IMR-90 (cell line): Measurements from ENCODE around the gene ERH. TPM values are rescaled to one million over a fixed set of nuclear protein-coding genes. Genes with fewer than 3 reads are reported as not detected.

ENCODE experiments used
- ATAC-seq: fragments of 200-7000 bp; cut with Tn5 transposase; 2 replicates; pipeline ENCODE4 v1.9.1; 2020; ENCODE audit warnings: low read depth, mild to moderate bottlenecking, moderate library complexity
- BruUV-seq: library from RNA; stranded (reverse); fragments of 400-500 nt; replicated peaks from 2 replicates; lab custom pipeline; 2021; lab: Mats Ljungman, UMichigan
- CTCF ChIA-PET: fragments of 300-600 bp; formaldehyde crosslinking; extraction: SDS; loops from one replicate; lab custom pipeline; 2021; ENCODE audit warnings: antibody characterized with exemption; lab: Yijun Ruan, JAX
- POLR2A ChIA-PET: fragments of 300-600 bp; sonication (Branson Sonifier 250); formaldehyde crosslinking; loops from one replicate; lab custom pipeline; 2022; ENCODE audit warnings: antibody characterized with exemption; ENCODE audit not compliant: unreplicated experiment; lab: Charles Lee
- DNase-seq: peaks from one replicate; pipeline ENCODE4 v3.0.0; 2013
- H2AFZ ChIP-seq: replicated peaks from 2 replicates; pipeline ENCODE3; 2013; ENCODE audit warnings: low read length, mild to moderate bottlenecking; ENCODE audit not compliant: poor library complexity
- H2AK5ac ChIP-seq: 2 replicates; pipeline ENCODE4 v1.6.1; 2013; ENCODE audit warnings: low read depth, low read length, inconsistent platforms
- H2AK9ac ChIP-seq: replicated peaks from 2 replicates; pipeline ENCODE3; 2013; ENCODE audit warnings: mild to moderate bottlenecking, low read depth, low read length, moderate library complexity; ENCODE audit not compliant: poor library complexity
- H2BK120ac ChIP-seq: 2 replicates; pipeline ENCODE4 v1.6.1; 2013; ENCODE audit warnings: low read depth, low read length, inconsistent platforms
- H2BK15ac ChIP-seq: 3 replicates; pipeline ENCODE4 v1.6.1; 2013; ENCODE audit warnings: low read depth, low read length, inconsistent platforms
- H2BK20ac ChIP-seq: 2 replicates; pipeline ENCODE4 v1.6.1; 2013; ENCODE audit warnings: low read depth, mild to moderate bottlenecking, inconsistent platforms, low read length, moderate library complexity
- H2BK5ac ChIP-seq: 2 replicates; pipeline ENCODE4 v1.6.1; 2013; ENCODE audit warnings: mild to moderate bottlenecking, low read depth, low read length, inconsistent platforms; ENCODE audit not compliant: poor library complexity, severe bottlenecking
- H3K14ac ChIP-seq: replicated peaks from 2 replicates; pipeline ENCODE4 v1.6.1; 2013; ENCODE audit warnings: low read depth, low read length, inconsistent platforms
- H3K18ac ChIP-seq: 2 replicates; pipeline ENCODE4 v1.6.1; 2013; ENCODE audit warnings: low read depth, low read length, control low read depth
- H3K23ac ChIP-seq: 2 replicates; pipeline ENCODE4 v1.6.1; 2013; ENCODE audit warnings: low read depth, low read length, inconsistent platforms
- H3K27ac ChIP-seq: 2 replicates; pipeline ENCODE4 v1.5.1; 2013; ENCODE audit warnings: mild to moderate bottlenecking, control low read depth, low read length; ENCODE audit not compliant: insufficient read depth
- H3K27me3 ChIP-seq: 2 replicates; pipeline ENCODE4 v1.6.1; 2013; ENCODE audit warnings: low read length; ENCODE audit not compliant: control insufficient read depth, insufficient read depth
- H3K36me3 ChIP-seq: 2 replicates; pipeline ENCODE4 v1.6.1; 2013; ENCODE audit warnings: low read length, mixed read lengths; ENCODE audit not compliant: control insufficient read depth, insufficient read depth
- H3K4ac ChIP-seq: 2 replicates; pipeline ENCODE4 v1.6.1; 2013; ENCODE audit warnings: low read depth, low read length, inconsistent platforms
- H3K4me1 ChIP-seq: 2 replicates; pipeline ENCODE4 v1.6.1; 2013; ENCODE audit warnings: low read length, mixed read lengths; ENCODE audit not compliant: control insufficient read depth, insufficient read depth
- H3K4me2 ChIP-seq: 2 replicates; pipeline ENCODE4 v1.6.1; 2013; ENCODE audit warnings: low read depth, mild to moderate bottlenecking, control low read depth, low read length, moderate library complexity
- H3K4me3 ChIP-seq: 2 replicates; pipeline ENCODE4 v1.5.1; 2013; ENCODE audit warnings: low read depth, mild to moderate bottlenecking, control low read depth, low read length, moderate library complexity; ENCODE audit not compliant: insufficient read depth
- H3K56ac ChIP-seq: 2 replicates; pipeline ENCODE4 v1.6.1; 2013; ENCODE audit warnings: low read length, inconsistent platforms; ENCODE audit not compliant: insufficient read depth; ENCODE audit errors: extremely low read depth
- H3K79me1 ChIP-seq, 2 experiments: 2 replicates each; pipeline ENCODE4 v1.6.1; 2013; ENCODE audit warnings: low read length in 2 of 2, inconsistent platforms in 1 of 2, low read depth in 1 of 2
- H3K9ac ChIP-seq: 2 replicates; pipeline ENCODE4 v1.6.1; 2013; ENCODE audit warnings: low read depth, low read length, control low read depth
- H3K9me1 ChIP-seq: 2 replicates; pipeline ENCODE4 v1.6.1; 2013; ENCODE audit warnings: low read length, inconsistent platforms; ENCODE audit not compliant: insufficient read depth
- H3K9me3 ChIP-seq: 2 replicates; pipeline ENCODE4 v1.6.1; 2013; ENCODE audit warnings: low read length; ENCODE audit not compliant: control insufficient read depth, insufficient read depth
- H4K20me1 ChIP-seq: 2 replicates; pipeline ENCODE4 v1.6.1; 2013; ENCODE audit warnings: low read length, inconsistent platforms; ENCODE audit not compliant: insufficient read depth
- H4K5ac ChIP-seq: 2 replicates; pipeline ENCODE4 v1.6.1; 2013; ENCODE audit warnings: mild to moderate bottlenecking, low read depth, low read length, control low read depth
- H4K8ac ChIP-seq, 2 experiments: 2 replicates each; pipeline ENCODE4 v1.6.1; 2013; ENCODE audit warnings: low read depth in 2 of 2, low read length in 2 of 2, control low read depth in 1 of 2, inconsistent platforms in 1 of 2
- H4K91ac ChIP-seq: 2 replicates; pipeline ENCODE4 v1.6.1; 2013; ENCODE audit warnings: low read depth, low read length, inconsistent platforms; ENCODE audit not compliant: insufficient read depth
- BHLHE40 ChIP-seq: fragments of 150-350 bp; IDR thresholded peaks from 2 replicates; pipeline ENCODE4 v1.6.1; 2016; ENCODE audit warnings: mild to moderate bottlenecking, low read depth, low read length
- CEBPB ChIP-seq: IDR thresholded peaks from 2 replicates; pipeline ENCODE4 v1.6.1; 2012; ENCODE audit warnings: low read depth, low read length, improper control_type of control experiment
- CHD1 ChIP-seq: IDR thresholded peaks from 2 replicates; pipeline ENCODE4 v1.6.1; 2012; ENCODE audit warnings: low read depth, low read length, improper control_type of control experiment
- CTCF ChIP-seq: conservative IDR thresholded peaks from 2 replicates; pipeline ENCODE4 v1.5.1; 2012; ENCODE audit warnings: mild to moderate bottlenecking, low read depth, low read length, improper control_type of control experiment
- ELK1 ChIP-seq: fragments of 150-350 bp; IDR thresholded peaks from 2 replicates; pipeline ENCODE4 v1.6.1; 2016; ENCODE audit warnings: low read depth, mild to moderate bottlenecking, low read length, moderate library complexity, borderline replicate concordance
- FOS ChIP-seq: fragments of 150-350 bp; IDR thresholded peaks from 2 replicates; pipeline ENCODE4 v1.6.1; 2016; ENCODE audit warnings: low read depth, low read length
- MAFK ChIP-seq: IDR thresholded peaks from 2 replicates; pipeline ENCODE4 v1.6.1; 2012; ENCODE audit warnings: low read depth, low read length, improper control_type of control experiment
- MAZ ChIP-seq: IDR thresholded peaks from 2 replicates; pipeline ENCODE4 v1.6.1; 2012; ENCODE audit warnings: low read depth, mild to moderate bottlenecking, low read length, improper control_type of control experiment, moderate library complexity, borderline replicate concordance
- MXI1 ChIP-seq: IDR thresholded peaks from 2 replicates; pipeline ENCODE4 v1.6.1; 2012; ENCODE audit warnings: low read depth, mild to moderate bottlenecking, low read length, moderate library complexity, borderline replicate concordance
- NFE2L2 ChIP-seq: fragments of 150-350 bp; IDR thresholded peaks from 2 replicates; pipeline ENCODE4 v1.6.1; 2016; ENCODE audit warnings: low read depth, mild to moderate bottlenecking, low read length
- RAD21 ChIP-seq: IDR thresholded peaks from 2 replicates; pipeline ENCODE4 v1.6.1; 2012; ENCODE audit warnings: low read length, improper control_type of control experiment
- RCOR1 ChIP-seq: IDR thresholded peaks from 2 replicates; pipeline ENCODE4 v1.6.1; 2012; ENCODE audit warnings: mild to moderate bottlenecking, low read length, improper control_type of control experiment; ENCODE audit not compliant: insufficient replicate concordance
- SMC3 ChIP-seq: fragments of 150-350 bp; IDR thresholded peaks from 2 replicates; pipeline ENCODE4 v1.6.1; 2016; ENCODE audit warnings: low read depth, mild to moderate bottlenecking, antibody characterized with exemption, low read length, moderate library complexity
- USF2 ChIP-seq: fragments of 150-350 bp; IDR thresholded peaks from 2 replicates; pipeline ENCODE4 v1.6.1; 2017; ENCODE audit warnings: mild to moderate bottlenecking, antibody characterized with exemption, low read length, low read depth
- WGBS, 2 experiments: methylation state at CpG; one replicate each; pipeline versions ENCODE4 v1.1.5 to v1.1.7; 2013; ENCODE audit warnings: missing lambda C conversion rate in 2 of 2; ENCODE audit not compliant: insufficient read length in 1 of 2; ENCODE audit errors: extremely low coverage in 2 of 2; 5-methylcytosine and 5-hydroxymethylcytosine counted together
- dilution Hi-C: fragments of 300-500 bp; cut with HindIII; formaldehyde crosslinking; loops from one replicate; pipeline ENCODE4 v1.14.3; 2018; ENCODE audit warnings: low sequenced_read_pairs; ENCODE audit not compliant: unreplicated experiment
- in situ Hi-C: fragments of 300-500 bp; cut with MboI; formaldehyde crosslinking; loops from 3 replicates; pipeline ENCODE4 v1.14.3; 2019; ENCODE audit warnings: low sequenced_read_pairs, inconsistent platforms, mixed read lengths
- intact Hi-C: fragments of 100-400 bp; cut with micrococcal nuclease; formaldehyde crosslinking; loops from 2 replicates; pipeline ENCODE4 v1.10.0; 2022
- polyA plus RNA-seq, 3 experiments: library from polyadenylated mRNA; depleted of rRNA; stranded (reverse); fragments of >200 nt; gene quantifications; 2 replicates each; pipeline ENCODE4 v1.2.3, GENCODE V29; 2012; ENCODE audit warnings: low replicate concordance in 1 of 3
- total RNA-seq: library from RNA; depleted of rRNA; stranded (reverse); fragments of >200 nt; gene quantifications from 2 replicates; pipeline ENCODE4 v1.2.3, GENCODE V29; 2012

The ERH gene
- total and polyA plus RNA-seq, 2 of the 4 experiments (the other 2 are of a cell fraction), result 64.2 to 150 TPM

- dilution Hi-C loops (no loop called here), in situ Hi-C loops (no loop called here), intact Hi-C loops (no loop called here)
- no peak overlapping the region for H3K4me2 ChIP-seq
- no peaks in the 10 kb centered on the region for H3K9me3 ChIP-seq
- no peak overlapping the region for H4K5ac ChIP-seq
- no peak overlapping the region for H2AFZ ChIP-seq
- H3K27ac ChIP-seq, result no peak overlapping the region
- H3K36me3 ChIP-seq, result no peaks in the 10 kb centered on the region
- no peaks in the 10 kb centered on the region for H4K20me1 ChIP-seq
- TF ChIP-seq CTCF (no peak), CHD1 (no peak), CEBPB (no peak), ELK1 (no peak), MAFK (no peak), NFE2L2 (no peak), BHLHE40 (no peak), RCOR1 (no peak), RAD21 (no peak), MAZ (no peak), MXI1 (no peak), USF2 (no peak), FOS (no peak), SMC3 (no peak)
- H3K9ac ChIP-seq, result no peak overlapping the region
- H4K8ac ChIP-seq, result no peak overlapping the region
- CTCF ChIA-PET, result no interaction called here
- no peak overlapping the region for H2AK5ac ChIP-seq
- no peaks in the 10 kb centered on the region for H3K4me1 ChIP-seq
- no peak overlapping the region for H4K91ac ChIP-seq
- H3K4ac ChIP-seq, result no peak overlapping the region
- H3K18ac ChIP-seq, result no peak overlapping the region
- no peak overlapping the region for H2BK15ac ChIP-seq
- ATAC-seq (no peak), DNase-seq (no peak)
- no peak overlapping the region for H3K56ac ChIP-seq
- H3K23ac ChIP-seq, result no peak overlapping the region
- BruUV-seq, result no TSS peak
- H2AK9ac ChIP-seq, result no peak overlapping the region
- no peak overlapping the region for H2BK20ac ChIP-seq
- H3K79me1 ChIP-seq, result no peaks in the 10 kb centered on the region
- peaks cover 37% of the 10 kb centered on the region for H3K27me3 ChIP-seq
- no peak overlapping the region for H3K4me3 ChIP-seq
- no peak overlapping the region for H3K14ac ChIP-seq
- H2BK120ac ChIP-seq, result no peak overlapping the region
- 0 out of 2 replicates have a peak, but pooled peaks cover 3% of the 10 kb centered on the region for H3K9me1 ChIP-seq
- no peak overlapping the region for H2BK5ac ChIP-seq
- no CpG with 5 or more reads among the region's 8 CpGs for WGBS, 2 experiments
- POLR2A ChIA-PET, result no interaction called here
These were observed 55.1 kb downstream of the ERH start for GRCh38 chr14:69342928-69343525.
